HG02840 (cell line): ENCODE measurements around the gene FKBP2.

Source experiments
- ATAC-seq: cut with Tn5 transposase; IDR thresholded peaks from one replicate; pipeline ENCODE4 v1.9.1; 2021; ENCODE audit warnings: mild to moderate bottlenecking, moderate library complexity, moderate number of reproducible peaks; ENCODE audit not compliant: unreplicated experiment, low FRiP score

FKBP2 gene

GRCh38 chr11:64278576-64279190 is 37.8 kb downstream of the FKBP2 start:
- ATAC-seq = no peak

GRCh38 chr11:64281957-64282770 is 41.3 kb downstream of the FKBP2 start:
- ATAC-seq = no peak

- no peak for ATAC-seq
Observed at GRCh38 chr11:64283092-64283491, 42.2 kb downstream of the FKBP2 start.

- ATAC-seq = peak; percentile 46
Observed at GRCh38 chr11:64284048-64284961, 43.4 kb downstream of the FKBP2 start, which contains the start of gene BAD. Gene BAD (minus strand): TSS chr11:64284665. CDS start chr11:64284368, 297 bp downstream.

DNA sequence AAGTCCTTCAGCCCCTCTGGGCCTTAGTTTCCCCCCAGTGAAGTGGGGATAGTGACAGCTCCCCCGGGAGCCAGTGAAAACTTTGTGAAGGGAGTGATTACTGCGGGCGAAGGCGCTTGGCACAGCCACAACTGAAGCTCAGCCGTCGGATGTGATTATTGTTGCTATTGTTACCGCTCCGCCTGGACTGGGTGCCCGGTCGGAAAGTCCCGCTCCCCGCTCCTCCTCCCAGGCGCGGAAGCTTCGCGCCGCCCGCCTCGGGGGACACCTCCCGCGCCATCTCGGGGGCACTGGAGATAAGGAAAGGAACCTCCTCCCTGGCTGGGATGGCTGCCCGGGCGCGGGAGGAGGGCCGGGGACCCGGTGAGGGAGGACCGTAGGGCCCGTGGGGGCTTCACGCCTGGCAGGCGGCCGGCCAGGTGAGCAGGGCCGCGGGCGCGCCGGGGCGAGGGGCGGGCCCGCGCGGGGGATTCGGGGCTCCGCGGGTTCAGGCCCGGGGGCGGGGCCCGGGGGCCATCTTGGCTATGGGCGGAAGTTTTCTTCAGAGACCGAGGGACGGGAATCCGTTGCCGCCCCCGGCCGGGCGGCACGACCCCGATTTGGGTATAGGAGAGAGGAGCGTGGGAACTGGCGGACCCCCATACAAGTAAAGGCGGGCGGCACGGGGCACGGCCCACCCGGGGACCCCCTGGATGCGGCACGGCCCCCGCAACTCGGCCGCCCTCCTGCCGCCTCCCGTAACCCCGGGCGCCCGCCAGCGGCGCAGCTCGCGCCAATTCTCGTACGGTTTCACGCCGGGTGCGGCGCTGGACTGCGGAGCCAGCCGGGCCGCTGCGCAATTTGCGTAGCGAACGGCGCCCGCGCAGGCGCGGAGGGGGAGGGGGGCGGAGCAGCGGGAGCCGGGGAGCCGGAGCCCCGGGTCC is 44.3 kb downstream of the FKBP2 start, which contains the start of gene GPR137:
GPR137 (plus strand) TSS at position 887 of the 923 bp plus-strand sequence. CDS start 677 bp downstream, outside the sequence.
- ATAC-seq = peak; percentile 66

- ATAC-seq = no peak
Observed at GRCh38 chr11:64285885-64286800, 45.2 kb downstream of the FKBP2 start.

GRCh38 chr11:64286801-64287159 is 45.9 kb downstream of the FKBP2 start:
- ATAC-seq = no peak

- no peak for ATAC-seq
Observed at GRCh38 chr11:64287676-64288352, 46.9 kb downstream of the FKBP2 start.

- no peak for ATAC-seq
Observed at GRCh38 chr11:64288353-64288750, 47.5 kb downstream of the FKBP2 start.

DNA sequence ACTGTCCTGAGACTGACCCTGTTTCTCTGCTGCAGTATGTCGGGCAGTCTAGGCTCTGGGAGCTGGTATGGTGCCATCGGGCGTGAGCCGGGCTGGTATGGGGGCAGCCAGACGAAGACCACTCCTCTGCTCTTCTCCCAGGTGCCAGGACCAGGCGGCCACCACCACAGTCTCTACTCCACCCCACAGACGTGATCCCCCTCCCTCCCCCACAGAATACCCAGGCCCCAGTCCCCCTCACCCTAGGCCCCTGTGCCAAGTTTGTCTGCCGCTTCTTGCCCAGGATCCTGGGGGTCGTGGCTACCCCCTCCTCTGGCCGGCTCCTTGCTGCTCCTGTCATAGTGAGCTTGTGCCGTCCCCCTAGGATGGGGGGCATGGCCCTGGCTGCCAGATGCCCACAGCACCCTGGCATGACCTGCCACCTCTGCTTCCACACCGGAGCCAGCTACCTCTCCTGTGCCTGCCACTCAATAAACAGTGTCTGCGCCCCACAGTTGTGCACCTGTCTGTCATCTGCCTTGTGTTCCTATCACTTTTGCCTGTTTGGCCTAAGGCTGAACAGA is 48.2 kb downstream of the FKBP2 start:
- ATAC-seq = no peak

- ATAC-seq = no peak
Observed at GRCh38 chr11:64290352-64291261, 49.7 kb downstream of the FKBP2 start.

DNA sequence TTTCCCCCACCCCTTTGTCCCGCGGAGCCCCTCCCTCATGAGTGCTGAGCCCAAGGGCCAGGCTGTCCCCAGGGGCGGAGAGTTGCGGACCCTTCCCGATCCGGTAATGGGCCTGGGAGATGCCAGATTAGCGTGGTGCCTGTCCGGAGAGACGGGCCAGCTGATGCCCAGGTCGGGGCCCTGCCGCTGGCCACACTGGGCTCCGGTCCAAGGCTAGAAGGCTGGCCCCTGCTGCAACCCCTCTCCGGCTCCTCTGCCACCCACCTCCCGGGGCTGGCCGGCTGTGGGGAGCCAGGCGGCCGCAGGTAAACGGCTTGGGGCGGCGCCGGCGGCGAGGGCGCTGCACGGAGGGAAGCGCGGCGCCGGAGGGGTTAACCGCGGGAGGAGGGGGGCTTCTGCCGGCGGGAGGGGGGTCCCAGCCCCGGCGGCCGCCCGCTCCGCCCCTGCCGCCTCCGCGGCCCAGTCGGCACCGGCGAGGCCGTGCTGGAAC is 50.4 kb downstream of the FKBP2 start, which contains the start of gene KCNK4:
KCNK4 (plus strand) TSS at position 41 of the 490 bp plus-strand sequence. CDS start 1,717 bp downstream, outside the sequence.
- no peak for ATAC-seq

DNA sequence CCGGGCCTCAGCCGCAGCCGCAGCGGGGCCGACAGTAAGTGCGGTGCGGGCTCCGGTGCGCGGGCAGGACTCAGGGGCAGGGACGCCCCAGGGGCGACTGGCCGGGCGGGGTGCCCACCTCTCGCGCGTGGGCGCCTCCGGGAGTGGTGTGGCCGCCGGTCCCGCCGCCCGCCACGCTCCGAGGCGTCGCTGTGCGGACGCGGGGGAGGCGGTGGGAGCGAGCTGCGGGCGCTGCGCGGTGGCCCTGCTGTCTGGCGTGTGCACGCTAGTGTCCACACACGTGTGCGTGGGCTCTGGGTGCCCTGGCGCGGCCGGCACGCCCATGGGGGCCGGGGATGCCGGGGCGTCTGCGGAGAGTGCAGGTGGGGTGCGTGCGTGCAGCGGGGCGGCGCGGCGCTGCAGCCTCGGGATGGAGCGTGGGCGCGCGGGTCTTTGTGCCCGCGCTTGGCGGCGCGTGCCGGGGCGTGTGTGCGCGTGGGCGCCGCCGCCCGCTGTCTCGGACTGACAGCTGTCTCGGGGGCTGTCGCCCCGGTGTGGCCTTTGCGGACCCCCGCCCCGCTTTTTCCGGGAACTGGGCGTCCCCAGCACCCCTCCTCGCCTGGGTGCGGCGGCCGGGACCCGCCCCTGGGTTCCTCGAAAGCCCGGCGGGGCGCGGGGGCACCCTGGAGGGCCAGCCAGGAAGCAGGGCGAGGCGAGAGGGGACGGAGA is 51.0 kb downstream of the FKBP2 start:
- no peak for ATAC-seq

DNA sequence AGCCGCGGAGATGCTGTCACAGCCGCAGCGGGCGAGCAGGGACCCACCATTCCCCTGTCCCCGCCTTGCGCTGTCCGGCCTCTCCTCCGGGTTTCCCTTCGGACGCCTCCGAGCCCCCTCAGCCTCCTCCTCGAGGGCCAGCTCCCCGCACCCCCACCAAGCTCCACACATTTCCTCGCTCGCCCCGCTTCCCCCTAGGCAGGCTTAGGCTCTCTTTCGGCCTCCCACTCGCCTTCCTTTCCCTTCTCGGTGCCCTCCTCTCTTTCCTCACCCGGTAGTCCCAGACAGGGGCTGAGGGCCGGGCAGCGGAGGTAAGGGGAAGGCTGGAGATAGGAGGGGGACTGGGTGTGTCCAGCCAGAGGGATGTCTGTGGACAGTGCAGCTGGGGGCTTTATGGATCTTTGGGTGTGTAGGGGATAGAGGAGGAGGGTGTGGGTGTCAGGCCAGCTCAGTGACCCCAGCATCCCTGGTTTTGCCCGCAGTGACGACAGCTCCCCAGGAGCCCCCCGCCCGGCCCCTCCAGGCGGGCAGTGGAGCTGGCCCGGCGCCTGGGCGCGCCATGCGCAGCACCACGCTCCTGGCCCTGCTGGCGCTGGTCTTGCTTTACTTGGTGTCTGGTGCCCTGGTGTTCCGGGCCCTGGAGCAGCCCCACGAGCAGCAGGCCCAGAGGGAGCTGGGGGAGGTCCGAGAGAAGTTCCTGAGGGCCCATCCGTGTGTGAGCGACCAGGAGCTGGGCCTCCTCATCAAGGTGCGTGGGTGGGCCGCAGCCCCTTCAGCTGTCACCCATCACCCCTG is 51.8 kb downstream of the FKBP2 start:
- no peak for ATAC-seq
